ENCODE measurements around the gene AXL.

AXL gene

GRCh38 chr19:41214161-41214560 is 4.9 kb upstream of the AXL start:
- Histone ChIP-seq H3K9ac (ENCODE audit: low read length in 2 of 2) (no peak overlapping the region), H3K27ac (ENCODE audit: low read length) (no peak overlapping the region), H3K9me3 (ENCODE audit: control insufficient read depth in 2 of 2, low read length in 2 of 2) (no peaks in the 10 kb centered on the region), H3K27me3 (ENCODE audit: control insufficient read depth in 1 of 2, insufficient read depth in 2 of 2, low read length in 2 of 2) (no peaks in the 10 kb centered on the region), H3K4me1 (ENCODE audit: control insufficient read depth, insufficient read depth, low read length) (peaks cover 13% of the 10 kb centered on the region), H3K36me3 (ENCODE audit: control insufficient read depth in 2 of 2, insufficient read depth in 2 of 2, low read length in 2 of 2) (no peaks in the 10 kb centered on the region), H3K4me3 (ENCODE audit: low read length in 2 of 2) (no peak overlapping the region)

- peaks cover 0 to 4% of the 10 kb centered on the region in 2 donors for H3K36me3 ChIP-seq (ENCODE audit: control insufficient read depth in 2 of 2, insufficient read depth in 2 of 2, low read length in 2 of 2)
- peak overlapping the region; percentile 79 to 80 for H3K4me3 ChIP-seq (ENCODE audit: low read length in 2 of 2)
- H3K9me3 ChIP-seq (ENCODE audit: control insufficient read depth in 2 of 2, low read length in 2 of 2), result no peaks in the 10 kb centered on the region
- H3K27me3 ChIP-seq (ENCODE audit: control insufficient read depth in 1 of 2, insufficient read depth in 2 of 2, low read length in 2 of 2), result no peaks in the 10 kb centered on the region
- H3K4me1 ChIP-seq (ENCODE audit: control insufficient read depth, insufficient read depth, low read length), result peaks cover 28% of the 10 kb centered on the region
- H3K9ac ChIP-seq (ENCODE audit: low read length in 2 of 2), result peak overlapping the region in 1 of 2 donors; percentile 92
- peak overlapping the region; percentile 96 for H3K27ac ChIP-seq (ENCODE audit: low read length)
Observed at GRCh38 chr19:41217741-41218140, 1.3 kb upstream of the AXL start.

- H3K27ac ChIP-seq (ENCODE audit: low read length), result peak overlapping the region; percentile 96
- H3K9me3 ChIP-seq (ENCODE audit: control insufficient read depth in 2 of 2, low read length in 2 of 2), result no peaks in the 10 kb centered on the region
- H3K36me3 ChIP-seq (ENCODE audit: control insufficient read depth in 2 of 2, insufficient read depth in 2 of 2, low read length in 2 of 2), result peaks cover 0 to 4% of the 10 kb centered on the region in 2 donors
- no peaks in the 10 kb centered on the region for H3K27me3 ChIP-seq (ENCODE audit: control insufficient read depth in 1 of 2, insufficient read depth in 2 of 2, low read length in 2 of 2)
- H3K4me1 ChIP-seq (ENCODE audit: control insufficient read depth, insufficient read depth, low read length), result peaks cover 30% of the 10 kb centered on the region
- H3K9ac ChIP-seq (ENCODE audit: low read length in 2 of 2), result peak overlapping the region; percentile 89 to 92
- peak overlapping the region; percentile 79 to 80 for H3K4me3 ChIP-seq (ENCODE audit: low read length in 2 of 2)
Observed at GRCh38 chr19:41218249-41218614, 791 bp upstream of the AXL start.

- peak overlapping the region; percentile 96 for H3K27ac ChIP-seq (ENCODE audit: low read length)
- H3K9me3 ChIP-seq (ENCODE audit: control insufficient read depth in 2 of 2, low read length in 2 of 2), result no peaks in the 10 kb centered on the region
- H3K9ac ChIP-seq (ENCODE audit: low read length in 2 of 2), result peak overlapping the region; percentile 89 to 92
- H3K4me3 ChIP-seq (ENCODE audit: low read length in 2 of 2), result peak overlapping the region; percentile 79 to 80
- peaks cover 0 to 4% of the 10 kb centered on the region in 2 donors for H3K36me3 ChIP-seq (ENCODE audit: control insufficient read depth in 2 of 2, insufficient read depth in 2 of 2, low read length in 2 of 2)
- peaks cover 37% of the 10 kb centered on the region for H3K4me1 ChIP-seq (ENCODE audit: control insufficient read depth, insufficient read depth, low read length)
- H3K27me3 ChIP-seq (ENCODE audit: control insufficient read depth in 1 of 2, insufficient read depth in 2 of 2, low read length in 2 of 2), result no peaks in the 10 kb centered on the region
Observed at GRCh38 chr19:41219924-41220567, 1.0 kb downstream of the AXL start.

GRCh38 chr19:41220811-41221210 is 1.8 kb downstream of the AXL start:
- peaks cover 0 to 4% of the 10 kb centered on the region in 2 donors for H3K36me3 ChIP-seq (ENCODE audit: control insufficient read depth in 2 of 2, insufficient read depth in 2 of 2, low read length in 2 of 2)
- H3K27me3 ChIP-seq (ENCODE audit: control insufficient read depth in 1 of 2, insufficient read depth in 2 of 2, low read length in 2 of 2), result no peaks in the 10 kb centered on the region
- peak overlapping the region; percentile 79 to 80 for H3K4me3 ChIP-seq (ENCODE audit: low read length in 2 of 2)
- peak overlapping the region; percentile 96 for H3K27ac ChIP-seq (ENCODE audit: low read length)
- H3K9me3 ChIP-seq (ENCODE audit: control insufficient read depth in 2 of 2, low read length in 2 of 2), result no peaks in the 10 kb centered on the region
- H3K4me1 ChIP-seq (ENCODE audit: control insufficient read depth, insufficient read depth, low read length), result peaks cover 43% of the 10 kb centered on the region
- H3K9ac ChIP-seq (ENCODE audit: low read length in 2 of 2), result peak overlapping the region; percentile 89 to 92

- Histone ChIP-seq H3K4me3 (ENCODE audit: low read length in 2 of 2) (no peak overlapping the region), H3K4me1 (ENCODE audit: control insufficient read depth, insufficient read depth, low read length) (peaks cover 51% of the 10 kb centered on the region), H3K27ac (ENCODE audit: low read length) (peak overlapping the region; percentile 46), H3K9ac (ENCODE audit: low read length in 2 of 2) (no peak overlapping the region), H3K9me3 (ENCODE audit: control insufficient read depth in 2 of 2, low read length in 2 of 2) (no peaks in the 10 kb centered on the region), H3K27me3 (ENCODE audit: control insufficient read depth in 1 of 2, insufficient read depth in 2 of 2, low read length in 2 of 2) (no peaks in the 10 kb centered on the region), H3K36me3 (ENCODE audit: control insufficient read depth in 2 of 2, insufficient read depth in 2 of 2, low read length in 2 of 2) (peaks cover 0 to 4% of the 10 kb centered on the region in 2 donors)
Observed at GRCh38 chr19:41221514-41222205, 2.6 kb downstream of the AXL start.

GRCh38 chr19:41222240-41222639 is 3.2 kb downstream of the AXL start:
- Histone ChIP-seq H3K9me3 (ENCODE audit: control insufficient read depth in 2 of 2, low read length in 2 of 2) (no peaks in the 10 kb centered on the region), H3K4me3 (ENCODE audit: low read length in 2 of 2) (no peak overlapping the region), H3K27me3 (ENCODE audit: control insufficient read depth in 1 of 2, insufficient read depth in 2 of 2, low read length in 2 of 2) (no peaks in the 10 kb centered on the region), H3K36me3 (ENCODE audit: control insufficient read depth in 2 of 2, insufficient read depth in 2 of 2, low read length in 2 of 2) (peaks cover 0 to 4% of the 10 kb centered on the region in 2 donors), H3K9ac (ENCODE audit: low read length in 2 of 2) (no peak overlapping the region), H3K27ac (ENCODE audit: low read length) (peak overlapping the region; percentile 46), H3K4me1 (ENCODE audit: control insufficient read depth, insufficient read depth, low read length) (peaks cover 53% of the 10 kb centered on the region)

GRCh38 chr19:41223431-41224234 is 4.6 kb downstream of the AXL start:
- Histone ChIP-seq H3K27ac (ENCODE audit: low read length) (peak overlapping the region; percentile 49), H3K9ac (ENCODE audit: low read length in 2 of 2) (no peak overlapping the region), H3K4me1 (ENCODE audit: control insufficient read depth, insufficient read depth, low read length) (peaks cover 41% of the 10 kb centered on the region), H3K36me3 (ENCODE audit: control insufficient read depth in 2 of 2, insufficient read depth in 2 of 2, low read length in 2 of 2) (peaks cover 0 to 4% of the 10 kb centered on the region in 2 donors), H3K9me3 (ENCODE audit: control insufficient read depth in 2 of 2, low read length in 2 of 2) (no peaks in the 10 kb centered on the region), H3K27me3 (ENCODE audit: control insufficient read depth in 1 of 2, insufficient read depth in 2 of 2, low read length in 2 of 2) (no peaks in the 10 kb centered on the region), H3K4me3 (ENCODE audit: low read length in 2 of 2) (peak overlapping the region in 1 of 2 donors; percentile 29)

GRCh38 chr19:41224632-41225031 is 5.6 kb downstream of the AXL start:
- H3K36me3 ChIP-seq (ENCODE audit: control insufficient read depth in 2 of 2, insufficient read depth in 2 of 2, low read length in 2 of 2), result peaks cover 0 to 4% of the 10 kb centered on the region in 2 donors
- no peaks in the 10 kb centered on the region for H3K9me3 ChIP-seq (ENCODE audit: control insufficient read depth in 2 of 2, low read length in 2 of 2)
- peak overlapping the region; percentile 89 for H3K27ac ChIP-seq (ENCODE audit: low read length)
- H3K4me3 ChIP-seq (ENCODE audit: low read length in 2 of 2), result no peak overlapping the region
- no peaks in the 10 kb centered on the region for H3K27me3 ChIP-seq (ENCODE audit: control insufficient read depth in 1 of 2, insufficient read depth in 2 of 2, low read length in 2 of 2)
- no peak overlapping the region for H3K9ac ChIP-seq (ENCODE audit: low read length in 2 of 2)
- H3K4me1 ChIP-seq (ENCODE audit: control insufficient read depth, insufficient read depth, low read length), result peaks cover 41% of the 10 kb centered on the region

GRCh38 chr19:41225238-41226052 is 6.4 kb downstream of the AXL start:
- H3K36me3 ChIP-seq (ENCODE audit: control insufficient read depth in 2 of 2, insufficient read depth in 2 of 2, low read length in 2 of 2), result peaks cover 0 to 4% of the 10 kb centered on the region in 2 donors
- peak overlapping the region; percentile 78 to 86 for H3K4me3 ChIP-seq (ENCODE audit: low read length in 2 of 2)
- peak overlapping the region; percentile 24 to 75 for H3K9ac ChIP-seq (ENCODE audit: low read length in 2 of 2)
- peak overlapping the region; percentile 89 for H3K27ac ChIP-seq (ENCODE audit: low read length)
- H3K9me3 ChIP-seq (ENCODE audit: control insufficient read depth in 2 of 2, low read length in 2 of 2), result no peaks in the 10 kb centered on the region
- H3K4me1 ChIP-seq (ENCODE audit: control insufficient read depth, insufficient read depth, low read length), result peaks cover 38% of the 10 kb centered on the region
- no peaks in the 10 kb centered on the region for H3K27me3 ChIP-seq (ENCODE audit: control insufficient read depth in 1 of 2, insufficient read depth in 2 of 2, low read length in 2 of 2)

Data from stomach smooth muscle (tissue), 2 donors.